Uterus (tissue), 2 donors: Measurements from ENCODE around the gene VPS50.

Source experiments
- CTCF ChIP-seq, 4 experiments: fragments of 200-600 bp in 2 of 4; fragments of 450-650 bp in 2 of 4; sonication (generic) in 2 of 4; IDR thresholded peaks; one replicate each; pipeline ENCODE4 v1.5.1; 2016 to 2019; ENCODE audit warnings: antibody characterized with exemption in 4 of 4, mild to moderate bottlenecking in 2 of 4, moderate library complexity in 1 of 4
- POLR2A ChIP-seq, 2 donors: fragments of 450-650 bp; IDR thresholded peaks; one replicate each; pipeline ENCODE4 v1.6.1; 2016; ENCODE audit warnings: antibody characterized with exemption in 2 of 2, mild to moderate bottlenecking in 1 of 2, moderate library complexity in 1 of 2

- no peak for TF ChIP-seq POLR2A (IDR thresholded peaks at IDR 0.05)
- TF ChIP-seq CTCF (IDR thresholded peaks at IDR 0.05), result no peak
Observed at GRCh38 chr7:93375603-93376002, 143.4 kb downstream of the VPS50 start.
